ENCODE measurements around the gene TBX10.

- TF ChIP-seq EGR1 (IDR thresholded peaks at IDR 0.05; ENCODE audit: low read depth): no peak
- TF ChIP-seq CBX3 (IDR thresholded peaks at IDR 0.05; ENCODE audit: low read depth): no peak
- no peak for TF ChIP-seq TCF7L2 (IDR thresholded peaks at IDR 0.05; ENCODE audit: borderline replicate concordance, extremely low read depth, insufficient read depth, insufficient read length)
- no peak for TF ChIP-seq EZH2phosphoT487 (IDR thresholded peaks at IDR 0.05; ENCODE audit: borderline replicate concordance)
- TF ChIP-seq SP1 (IDR thresholded peaks at IDR 0.05; ENCODE audit: low read depth): no peak
- TF ChIP-seq RAD21 (IDR thresholded peaks at IDR 0.05; ENCODE audit: low read depth): no peak
- no peak for TF ChIP-seq CTCF (IDR thresholded peaks at IDR 0.05 in 2 of 3, conservative IDR thresholded peaks at IDR 0.05 in 1 of 3; ENCODE audit: borderline replicate concordance in 1 of 3, insufficient read depth in 1 of 3, low read depth in 2 of 3, low read length in 2 of 3)
- no peak for TF ChIP-seq REST (IDR thresholded peaks at IDR 0.05; ENCODE audit: low read depth)
- TF ChIP-seq POLR2AphosphoS5 (IDR thresholded peaks at IDR 0.05; ENCODE audit: low read depth, low read length): no peak
- TF ChIP-seq POLR2A (IDR thresholded peaks at IDR 0.05; ENCODE audit: borderline replicate concordance, extremely low read depth, insufficient read depth, insufficient read length): no peak
Measured at GRCh38 chr11:67664696-67665540, 25.4 kb upstream of the TBX10 start.

Data from HCT116 (cell line).